ENCODE data around the gene MAP2. TPM values are rescaled to one million over a fixed set of nuclear protein-coding genes. Genes with fewer than 3 reads are reported as not detected.
A peak's percentile ranks its signal among the peaks of the same experiment; 100 is the strongest.

Gene MAP2
- total and polyA plus RNA-seq, 2 of the 8 experiments (the other 6 are each of a cell fraction or from before 2014, with no cell fraction given), result 5.9 to 9.4 TPM

DNA sequence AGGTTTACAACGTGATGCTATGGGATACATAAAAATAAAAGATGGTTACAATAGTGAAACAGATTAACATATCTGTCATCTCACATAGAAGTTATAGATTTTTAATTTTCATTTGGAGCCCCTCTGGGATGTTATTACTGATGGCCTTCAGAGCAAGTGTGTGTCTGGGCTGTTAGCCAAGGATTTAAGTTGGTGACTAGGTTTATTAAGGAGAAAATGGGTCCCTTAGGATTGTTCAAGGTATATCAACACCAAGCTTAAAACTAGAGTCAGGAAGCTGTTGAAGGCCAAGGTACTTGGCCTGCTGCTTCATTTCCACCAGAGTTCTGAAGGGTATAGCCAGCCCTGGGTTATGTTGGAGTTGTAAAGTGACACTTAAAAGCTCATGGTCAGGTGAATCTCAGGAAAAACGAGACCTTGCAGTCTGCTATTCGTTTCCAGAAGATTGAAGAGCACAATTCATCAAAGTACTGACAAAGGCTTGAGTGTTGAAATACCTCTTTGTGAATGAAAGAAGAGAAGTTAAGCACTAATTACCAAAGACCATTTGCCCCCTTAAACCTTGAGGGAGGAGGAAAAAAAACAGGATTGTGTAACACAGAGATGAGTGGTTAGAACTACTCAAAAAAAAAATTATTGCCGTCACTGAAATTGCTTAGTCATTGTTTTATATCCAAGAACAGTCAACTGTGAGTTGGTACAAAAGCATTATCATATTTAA, 48.4 kb downstream of the MAP2 start:
- Histone ChIP-seq H3K14ac (ENCODE audit: insufficient read length) (no peak overlapping the region), H3K79me2 (ENCODE audit: control insufficient read depth in 1 of 2, insufficient read depth in 2 of 2, low read length in 2 of 2) (no peaks in the 10 kb centered on the region), H3K4me3 (ENCODE audit: extremely low read depth in 1 of 4, insufficient read depth in 2 of 4, low read depth in 3 of 4, low read length in 4 of 4) (no peak overlapping the region), H2BK20ac (ENCODE audit: low read length) (no peak overlapping the region), H3K9me3 (ENCODE audit: insufficient read depth in 2 of 2, low read depth in 1 of 2, low read length in 1 of 2) (no peaks in the 10 kb centered on the region), H3K27me3 (replicated peaks in 1 of 4; ENCODE audit: control insufficient read depth in 3 of 4, extremely low read depth in 1 of 4, insufficient read depth in 3 of 4, low read length in 3 of 4) (no peaks in the 10 kb centered on the region), H4K20me1 (replicated peaks in 1 of 2; ENCODE audit: control insufficient read depth in 1 of 2, insufficient read depth in 2 of 2, low read length in 2 of 2) (no peaks in the 10 kb centered on the region), H3K23ac (ENCODE audit: insufficient read length) (no peak overlapping the region), H2BK12ac (ENCODE audit: low read depth, low read length) (no peak overlapping the region), H4K5ac (ENCODE audit: insufficient read length, low read depth, low read length) (no peak overlapping the region), H3K27ac (ENCODE audit: low read depth, low read length) (no peak overlapping the region), H3K4me2 (ENCODE audit: insufficient read depth in 1 of 2, low read depth in 2 of 2, low read length in 2 of 2) (no peak overlapping the region), H2BK120ac (replicated peaks; ENCODE audit: low read depth, low read length) (peak overlapping the region; percentile 67), H2AK5ac (ENCODE audit: low read depth, low read length) (no peak overlapping the region), H2AFZ (ENCODE audit: low read length) (no peak overlapping the region), H3K4me1 (replicated peaks in 1 of 4; ENCODE audit: control insufficient read depth in 3 of 4, insufficient read depth in 4 of 4, low read length in 3 of 4) (no peaks in the 10 kb centered on the region; a peak in 2 of 7 replicates), H3K36me3 (ENCODE audit: control insufficient read depth in 2 of 4, insufficient read depth in 4 of 4, low read length in 3 of 4) (no peaks in the 10 kb centered on the region), H3K9ac (replicated peaks in 1 of 4; ENCODE audit: extremely low read depth in 1 of 4, low read depth in 3 of 4, low read length in 3 of 4) (no peak overlapping the region), H3K4ac (replicated peaks; ENCODE audit: insufficient read length, low read depth, low read length) (no peak overlapping the region), H2BK5ac (ENCODE audit: low read depth, low read length) (no peak overlapping the region), H3K18ac (ENCODE audit: extremely low read depth, low read length) (no peak overlapping the region), H3K56ac (replicated peaks; ENCODE audit: insufficient read length, low read depth, low read length) (no peak overlapping the region), H3K23me2 (ENCODE audit: low read depth, low read length) (no peaks in the 10 kb centered on the region), H2BK15ac (ENCODE audit: low read length) (no peak overlapping the region), H4K91ac (replicated peaks; ENCODE audit: insufficient read length, low read length) (no peak overlapping the region), H3K79me1 (ENCODE audit: low read depth, low read length) (no peaks in the 10 kb centered on the region), H4K8ac (ENCODE audit: extremely low read depth, insufficient read depth, low read length) (no peak overlapping the region)
- TF ChIP-seq BCL11A (IDR thresholded peaks at IDR 0.05; ENCODE audit: low read depth in 2 of 2, low read length in 2 of 2) (no peak), MAFK (IDR thresholded peaks at IDR 0.05; ENCODE audit: low read depth, low read length) (peak; percentile 5; the same call in 1 of the 2 replicates)
- CTCF ChIA-PET (ENCODE audit: partially characterized antibody), result interaction anchor here (0.6 to 1.2 kb wide), 3 partner anchors 9 to 724 kb away, joined by 3 read pairs; no protein-coding TSS in a partner anchor
- DNase-seq (ENCODE audit: low read depth in 1 of 2, low spot score in 2 of 2), result no peak
- FAIRE-seq, result no peak
- POLR2A ChIA-PET (ENCODE audit: partially characterized antibody), result no interaction called here
- WGBS, 2 experiments (ENCODE audit: extremely low coverage in 1 of 2, insufficient coverage in 1 of 2, insufficient read length in 1 of 2, insufficient replicate concordance in 2 of 2, low coverage in 1 of 2, low lambda C conversion rate in 2 of 2, missing lambda C conversion rate in 1 of 2), result 86% methylated on average over 4 of the region's 4 CpGs; no CpG with 5 or more reads in 1 of the 2 experiments

Measured in H1 (cell line).